H4 (cell line): ENCODE data around the gene GNE. TPM values are rescaled to one million over a fixed set of nuclear protein-coding genes. Genes with fewer than 3 reads are reported as not detected.
"Not testable (repeated sequence)": the region's sequence is repeated elsewhere in the genome, so short reads cannot be mapped to it uniquely, and the experiment has no call there.

Experiments used
- DNase-seq: peaks from one replicate; pipeline ENCODE4 v3.0.0-alpha.2; 2015; ENCODE audit warnings: low spot score
- total RNA-seq: library from RNA; depleted of rRNA; stranded (reverse); fragments of >200 nt; shearing (Covaris generic); gene quantifications from 2 replicates; pipeline ENCODE4 v1.2.3, GENCODE V29; 2014; rRNA removed

The GNE gene
- 28.3 and 29.8 TPM in 2 replicates for total RNA-seq

- DNase-seq = peak; percentile 98
Measured at GRCh38 chr9:36258208-36258995, at the start of gene GNE. GNE (minus strand) TSS chr9:36258448; CDS start chr9:36249355, 9,093 bp downstream.

GRCh38 chr9:36306471-36307306, 48.4 kb upstream of the GNE start:
- peak; percentile 45 for DNase-seq

GRCh38 chr9:36304366-36304765, 46.1 kb upstream of the GNE start:
- not testable (repeated sequence) for DNase-seq

- no peak for DNase-seq
Measured at GRCh38 chr9:36301227-36301626, 43.0 kb upstream of the GNE start.

GRCh38 chr9:36298566-36298965, 40.3 kb upstream of the GNE start:
- peak; percentile 87 for DNase-seq

GRCh38 chr9:36297798-36298197, 39.5 kb upstream of the GNE start:
- no peak for DNase-seq

GRCh38 chr9:36294996-36295395, 36.7 kb upstream of the GNE start:
- not testable (repeated sequence) for DNase-seq

- no peak for DNase-seq
Measured at GRCh38 chr9:36293918-36294317, 35.7 kb upstream of the GNE start.

GRCh38 chr9:36293171-36293570, 34.9 kb upstream of the GNE start:
- DNase-seq = no peak

GRCh38 chr9:36292641-36293040, 34.4 kb upstream of the GNE start:
- no peak for DNase-seq

- DNase-seq = no peak
Measured at GRCh38 chr9:36290996-36291395, 32.7 kb upstream of the GNE start.

GRCh38 chr9:36289836-36290435, 31.7 kb upstream of the GNE start:
- DNase-seq = no peak

GRCh38 chr9:36288070-36288469, 29.8 kb upstream of the GNE start:
- no peak for DNase-seq

- no peak for DNase-seq
Measured at GRCh38 chr9:36286388-36286787, 28.1 kb upstream of the GNE start.

- DNase-seq = no peak
Measured at GRCh38 chr9:36284226-36284625, 26.0 kb upstream of the GNE start.

- no peak for DNase-seq
Measured at GRCh38 chr9:36282275-36282674, 24.0 kb upstream of the GNE start.

GRCh38 chr9:36280989-36281388, 22.7 kb upstream of the GNE start:
- DNase-seq = no peak

- DNase-seq = no peak
Measured at GRCh38 chr9:36278243-36278642, 20.0 kb upstream of the GNE start.

GRCh38 chr9:36276781-36277181, 18.5 kb upstream of the GNE start:
- DNase-seq = peak; percentile 90

- DNase-seq = no peak
Measured at GRCh38 chr9:36276254-36276653, 18.0 kb upstream of the GNE start.

- no peak for DNase-seq
Measured at GRCh38 chr9:36275060-36275459, 16.8 kb upstream of the GNE start.

- not testable (repeated sequence) for DNase-seq
Measured at GRCh38 chr9:36273354-36273753, 15.1 kb upstream of the GNE start.
